ENCODE measurements around the gene HDAC5.
A peak's percentile ranks its signal among the peaks of the same experiment; 100 is the strongest.

The HDAC5 gene

GRCh38 chr17:44113868-44114840 is 9.3 kb downstream of the HDAC5 start:
- peaks cover 16 to 96% (median 68%) of the 10 kb centered on the region in 4 donors for H3K4me1 ChIP-seq
- DNase-seq, result no peak
- peak overlapping the region; percentile 25 to 91 for H3K27ac ChIP-seq
- peaks cover 21 to 43% (median 36%) of the 10 kb centered on the region in 3 donors for H3K36me3 ChIP-seq
- H3K27me3 ChIP-seq, result no peaks in the 10 kb centered on the region
- intact Hi-C loops (cut with DNase I; ENCODE audit: low total_unique reads), result no loop called here
- TF ChIP-seq CTCF (IDR thresholded peaks at IDR 0.05), result no peak
- no peak overlapping the region for H3K4me3 ChIP-seq
- H3K9me3 ChIP-seq, result no peaks in the 10 kb centered on the region

GRCh38 chr17:44113382-44113781 is 10.1 kb downstream of the HDAC5 start:
- intact Hi-C loops (cut with DNase I; ENCODE audit: low total_unique reads), result no loop called here
- peaks cover 17 to 94% (median 66%) of the 10 kb centered on the region in 4 donors for H3K4me1 ChIP-seq
- no peak for DNase-seq
- H3K27ac ChIP-seq, result peak overlapping the region; percentile 84 to 91
- TF ChIP-seq CTCF (IDR thresholded peaks at IDR 0.05), result no peak
- no peak overlapping the region for H3K4me3 ChIP-seq
- no peaks in the 10 kb centered on the region for H3K9me3 ChIP-seq
- peaks cover 21 to 43% (median 36%) of the 10 kb centered on the region in 3 donors for H3K36me3 ChIP-seq
- H3K27me3 ChIP-seq, result no peaks in the 10 kb centered on the region

GRCh38 chr17:44112284-44113280 is 10.9 kb downstream of the HDAC5 start:
- no peak for DNase-seq
- H3K36me3 ChIP-seq, result peaks cover 21 to 40% (median 34%) of the 10 kb centered on the region in 3 donors
- TF ChIP-seq CTCF (IDR thresholded peaks at IDR 0.05), result no peak
- no peaks in the 10 kb centered on the region for H3K27me3 ChIP-seq
- H3K4me3 ChIP-seq, result no peak overlapping the region
- H3K27ac ChIP-seq, result peak overlapping the region; percentile 84 to 91
- intact Hi-C loops (cut with DNase I; ENCODE audit: low total_unique reads), result no loop called here
- peaks cover 22 to 94% (median 71%) of the 10 kb centered on the region in 4 donors for H3K4me1 ChIP-seq
- no peaks in the 10 kb centered on the region for H3K9me3 ChIP-seq

- DNase-seq, result no peak
- intact Hi-C loops (cut with DNase I; ENCODE audit: low total_unique reads), result no loop called here
- H3K27ac ChIP-seq, result peak overlapping the region; percentile 84 to 91
- no peaks in the 10 kb centered on the region for H3K27me3 ChIP-seq
- H3K36me3 ChIP-seq, result peaks cover 18 to 33% (median 27%) of the 10 kb centered on the region in 3 donors
- H3K9me3 ChIP-seq, result no peaks in the 10 kb centered on the region
- no peak for TF ChIP-seq CTCF (IDR thresholded peaks at IDR 0.05)
- H3K4me1 ChIP-seq, result peaks cover 22 to 94% (median 80%) of the 10 kb centered on the region in 4 donors
- H3K4me3 ChIP-seq, result peak overlapping the region in 1 of 2 donors; percentile 53
Observed at GRCh38 chr17:44111777-44112176, 11.7 kb downstream of the HDAC5 start.

Measured in tibial artery (tissue), 4 donors.